Measurements from ENCODE around the gene SLC3A2. TPM values are rescaled to one million over a fixed set of nuclear protein-coding genes. Genes with fewer than 3 reads are reported as not detected.

The SLC3A2 gene
- total and polyA plus RNA-seq, 7 experiments from 2014 or later = 118 to 239 (median 189) TPM

GRCh38 chr11:62928011-62928410 is 47.3 kb downstream of the SLC3A2 start:
- Mint-ChIP-seq H3K27me3 (peaks cover 62 to 79% (median 64%) of the 10 kb centered on the region in 5 donors), H3K4me1 (peaks cover 8 to 32% (median 23%) of the 10 kb centered on the region in 7 donors), H3K4me3 (peak overlapping the region in 1 of 10 donors; percentile 47), H3K36me3 (no peaks in the 10 kb centered on the region), H3K27ac (no peak overlapping the region), H3K9me3 (peaks cover 0 to 1% (median 0%) of the 10 kb centered on the region in 11 donors)
- H3K27ac ChIP-seq (ENCODE audit: low read depth, low read length) = no peak overlapping the region
- H3K4me1 ChIP-seq (ENCODE audit: control insufficient read depth in 2 of 2, insufficient read depth in 2 of 2, low read length in 2 of 2) = peaks cover 9 to 19% of the 10 kb centered on the region in 2 donors
- no peaks in the 10 kb centered on the region for H3K9me3 ChIP-seq (ENCODE audit: control insufficient read depth in 2 of 3, low read length in 3 of 3)
- intact Hi-C loops (cut with micrococcal nuclease) = no loop called here
- H3K4me3 ChIP-seq (ENCODE audit: low read length) = no peak overlapping the region
- no peak for ATAC-seq
- peaks cover 0 to 17% of the 10 kb centered on the region in 2 donors for H3K27me3 ChIP-seq (ENCODE audit: control insufficient read depth in 2 of 2, insufficient read depth in 2 of 2, low read length in 2 of 2)
- DNase-seq = no peak
- H3K36me3 ChIP-seq (ENCODE audit: control insufficient read depth in 2 of 3, insufficient read depth in 3 of 3, low read length in 3 of 3) = no peaks in the 10 kb centered on the region
- ChIA-PET POLR2A (no interaction called here), CTCF (no interaction called here)

DNA sequence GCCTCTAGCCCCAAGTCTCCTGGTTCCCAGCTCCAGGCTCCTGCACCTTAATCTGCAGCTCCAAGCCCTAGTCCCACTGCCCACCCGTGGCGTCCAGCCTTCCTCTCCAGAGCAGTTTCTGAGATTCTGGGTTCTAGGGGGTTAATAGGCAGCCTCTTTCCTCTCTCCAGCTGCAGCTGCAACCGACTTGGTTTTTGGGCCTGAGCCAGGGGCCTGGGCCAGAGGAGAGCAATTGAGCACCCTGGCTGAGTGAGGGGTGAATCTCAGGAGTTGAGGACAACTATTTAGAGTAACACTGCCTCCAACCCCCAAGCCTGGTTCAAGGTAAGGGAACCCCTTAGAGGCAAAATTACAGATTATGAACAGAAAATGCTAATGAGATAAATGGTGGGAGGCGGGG is 49.5 kb downstream of the SLC3A2 start:
- Mint-ChIP-seq H3K27ac (no peak overlapping the region), H3K9me3 (peaks cover 0 to 1% (median 0%) of the 10 kb centered on the region in 11 donors), H3K36me3 (no peaks in the 10 kb centered on the region), H3K4me3 (no peak overlapping the region), H3K27me3 (peaks cover 45 to 61% (median 55%) of the 10 kb centered on the region in 5 donors), H3K4me1 (peaks cover 0 to 23% (median 16%) of the 10 kb centered on the region in 7 donors)
- H3K27ac ChIP-seq (ENCODE audit: low read depth, low read length) = no peak overlapping the region
- H3K27me3 ChIP-seq (ENCODE audit: control insufficient read depth in 2 of 2, insufficient read depth in 2 of 2, low read length in 2 of 2) = peaks cover 0 to 11% of the 10 kb centered on the region in 2 donors
- ChIA-PET CTCF (interaction anchor here (0.8 kb wide), 1 partner anchor 24 kb away, joined by 3 read pairs; no protein-coding TSS in a partner anchor), POLR2A (no interaction called here)
- H3K4me3 ChIP-seq (ENCODE audit: low read length) = no peak overlapping the region
- DNase-seq (no peak), ATAC-seq (no peak)
- no peaks in the 10 kb centered on the region for H3K36me3 ChIP-seq (ENCODE audit: control insufficient read depth in 2 of 3, insufficient read depth in 3 of 3, low read length in 3 of 3)
- intact Hi-C loops (cut with micrococcal nuclease) = no loop called here
- H3K9me3 ChIP-seq (ENCODE audit: control insufficient read depth in 2 of 3, low read length in 3 of 3) = no peaks in the 10 kb centered on the region
- peaks cover 9 to 14% of the 10 kb centered on the region in 2 donors for H3K4me1 ChIP-seq (ENCODE audit: control insufficient read depth in 2 of 2, insufficient read depth in 2 of 2, low read length in 2 of 2)

DNA sequence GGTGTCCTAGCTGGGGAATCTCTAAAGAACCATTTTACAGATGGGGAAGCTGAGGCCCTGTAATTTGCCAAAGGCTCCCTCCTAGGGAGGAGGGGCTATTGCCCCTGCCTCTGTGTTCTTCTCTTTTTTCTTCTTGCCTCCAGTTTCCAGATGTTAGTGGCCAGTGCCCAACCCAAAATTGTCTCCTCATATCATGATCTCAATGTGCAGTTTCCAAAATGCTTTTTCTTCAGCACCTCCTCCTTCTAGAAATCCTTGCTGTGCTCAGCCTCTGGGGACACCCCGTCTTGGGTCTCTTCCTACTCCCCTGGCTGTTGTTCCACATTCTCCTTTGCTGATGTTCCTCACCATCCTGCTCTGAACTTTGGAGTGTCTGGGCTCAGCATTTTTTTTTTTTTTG is 50.0 kb downstream of the SLC3A2 start:
- H3K27me3 ChIP-seq (ENCODE audit: control insufficient read depth in 2 of 2, insufficient read depth in 2 of 2, low read length in 2 of 2) = peaks cover 0 to 11% of the 10 kb centered on the region in 2 donors
- peaks cover 40 to 56% (median 49%) of the 10 kb centered on the region in 5 donors for H3K27me3 Mint-ChIP-seq
- ATAC-seq = no peak

GRCh38 chr11:62931499-62932278 is 51.0 kb downstream of the SLC3A2 start:
- ChIA-PET POLR2A (no interaction called here), CTCF (no interaction called here)
- Histone ChIP-seq H3K27me3 (ENCODE audit: control insufficient read depth in 2 of 2, insufficient read depth in 2 of 2, low read length in 2 of 2) (peaks cover 0 to 4% of the 10 kb centered on the region in 2 donors), H3K4me1 (ENCODE audit: control insufficient read depth in 2 of 2, insufficient read depth in 2 of 2, low read length in 2 of 2) (peaks cover 1 to 3% of the 10 kb centered on the region in 2 donors), H3K36me3 (ENCODE audit: control insufficient read depth in 2 of 3, insufficient read depth in 3 of 3, low read length in 3 of 3) (no peaks in the 10 kb centered on the region), H3K4me3 (ENCODE audit: low read length) (no peak overlapping the region), H3K27ac (ENCODE audit: low read depth, low read length) (no peak overlapping the region), H3K9me3 (ENCODE audit: control insufficient read depth in 2 of 3, low read length in 3 of 3) (no peaks in the 10 kb centered on the region)
- no peak for DNase-seq
- Mint-ChIP-seq H3K4me3 (no peak overlapping the region), H3K9me3 (peaks cover 0 to 1% (median 0%) of the 10 kb centered on the region in 11 donors), H3K27me3 (peaks cover 39 to 47% (median 43%) of the 10 kb centered on the region in 5 donors), H3K4me1 (peaks cover 0 to 7% (median 3%) of the 10 kb centered on the region in 7 donors), H3K36me3 (no peaks in the 10 kb centered on the region), H3K27ac (peak overlapping the region in 1 of 9 donors; percentile 6)
- intact Hi-C loops (cut with micrococcal nuclease) = no loop called here
- ATAC-seq = no peak

More for the DNA sequence above, 50.0 kb downstream of the SLC3A2 start:
- peaks cover 0 to 18% (median 11%) of the 10 kb centered on the region in 7 donors for H3K4me1 Mint-ChIP-seq
- H3K4me1 ChIP-seq (ENCODE audit: control insufficient read depth in 2 of 2, insufficient read depth in 2 of 2, low read length in 2 of 2) = peaks cover 9 to 13% of the 10 kb centered on the region in 2 donors
- H3K4me3 Mint-ChIP-seq = no peak overlapping the region
- H3K27ac ChIP-seq (ENCODE audit: low read depth, low read length) = no peak overlapping the region
- CTCF ChIA-PET = no interaction called here
- H3K9me3 ChIP-seq (ENCODE audit: control insufficient read depth in 2 of 3, low read length in 3 of 3) = no peaks in the 10 kb centered on the region
- POLR2A ChIA-PET = no interaction called here
- H3K36me3 ChIP-seq (ENCODE audit: control insufficient read depth in 2 of 3, insufficient read depth in 3 of 3, low read length in 3 of 3) = no peaks in the 10 kb centered on the region
- no peak for DNase-seq
- intact Hi-C loops (cut with micrococcal nuclease) = no loop called here
- no peak overlapping the region for H3K4me3 ChIP-seq (ENCODE audit: low read length)
- no peaks in the 10 kb centered on the region for H3K36me3 Mint-ChIP-seq
- H3K27ac Mint-ChIP-seq = no peak overlapping the region
- peaks cover 0 to 1% (median 0%) of the 10 kb centered on the region in 11 donors for H3K9me3 Mint-ChIP-seq

DNA sequence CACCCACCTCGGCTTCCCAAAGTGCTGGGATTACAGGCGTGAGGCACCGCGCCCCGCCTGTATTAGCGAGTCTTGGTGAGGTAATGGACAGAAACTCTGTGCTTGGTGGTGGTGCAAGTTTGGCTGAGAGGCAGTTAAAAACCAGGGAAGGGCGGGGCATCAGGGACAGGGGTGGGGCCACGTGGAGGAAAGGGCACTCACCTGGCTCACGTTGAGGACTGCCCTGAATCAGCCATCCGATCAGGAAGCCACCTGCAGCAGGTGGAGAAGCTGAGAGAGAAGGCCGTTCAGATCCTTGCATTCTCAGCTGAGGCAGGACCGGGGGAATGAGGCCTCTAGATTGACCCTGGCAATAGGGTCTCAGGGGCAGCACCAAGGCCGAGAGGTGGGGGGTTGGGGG is 52.6 kb downstream of the SLC3A2 start:
- Histone ChIP-seq H3K27me3 (ENCODE audit: control insufficient read depth in 2 of 2, insufficient read depth in 2 of 2, low read length in 2 of 2) (peaks cover 0 to 3% of the 10 kb centered on the region in 2 donors), H3K36me3 (ENCODE audit: control insufficient read depth in 2 of 3, insufficient read depth in 3 of 3, low read length in 3 of 3) (no peaks in the 10 kb centered on the region), H3K27ac (ENCODE audit: low read depth, low read length) (no peak overlapping the region), H3K4me1 (ENCODE audit: control insufficient read depth in 2 of 2, insufficient read depth in 2 of 2, low read length in 2 of 2) (no peaks in the 10 kb centered on the region), H3K4me3 (ENCODE audit: low read length) (no peak overlapping the region), H3K9me3 (ENCODE audit: control insufficient read depth in 2 of 3, low read length in 3 of 3) (no peaks in the 10 kb centered on the region)
- no peak for ATAC-seq
- peaks cover 23 to 39% (median 36%) of the 10 kb centered on the region in 5 donors for H3K27me3 Mint-ChIP-seq
- H3K9me3 Mint-ChIP-seq = peaks cover 0 to 8% (median 4%) of the 10 kb centered on the region in 11 donors
- no peak overlapping the region for H3K4me3 Mint-ChIP-seq
- intact Hi-C loops (cut with micrococcal nuclease) = no loop called here
- no peak overlapping the region for H3K27ac Mint-ChIP-seq
- no peaks in the 10 kb centered on the region for H3K4me1 Mint-ChIP-seq
- no peak for DNase-seq
- peaks cover 0 to 4% (median 0%) of the 10 kb centered on the region in 5 donors for H3K36me3 Mint-ChIP-seq
- ChIA-PET POLR2A (no interaction called here), CTCF (no interaction called here)

DNA sequence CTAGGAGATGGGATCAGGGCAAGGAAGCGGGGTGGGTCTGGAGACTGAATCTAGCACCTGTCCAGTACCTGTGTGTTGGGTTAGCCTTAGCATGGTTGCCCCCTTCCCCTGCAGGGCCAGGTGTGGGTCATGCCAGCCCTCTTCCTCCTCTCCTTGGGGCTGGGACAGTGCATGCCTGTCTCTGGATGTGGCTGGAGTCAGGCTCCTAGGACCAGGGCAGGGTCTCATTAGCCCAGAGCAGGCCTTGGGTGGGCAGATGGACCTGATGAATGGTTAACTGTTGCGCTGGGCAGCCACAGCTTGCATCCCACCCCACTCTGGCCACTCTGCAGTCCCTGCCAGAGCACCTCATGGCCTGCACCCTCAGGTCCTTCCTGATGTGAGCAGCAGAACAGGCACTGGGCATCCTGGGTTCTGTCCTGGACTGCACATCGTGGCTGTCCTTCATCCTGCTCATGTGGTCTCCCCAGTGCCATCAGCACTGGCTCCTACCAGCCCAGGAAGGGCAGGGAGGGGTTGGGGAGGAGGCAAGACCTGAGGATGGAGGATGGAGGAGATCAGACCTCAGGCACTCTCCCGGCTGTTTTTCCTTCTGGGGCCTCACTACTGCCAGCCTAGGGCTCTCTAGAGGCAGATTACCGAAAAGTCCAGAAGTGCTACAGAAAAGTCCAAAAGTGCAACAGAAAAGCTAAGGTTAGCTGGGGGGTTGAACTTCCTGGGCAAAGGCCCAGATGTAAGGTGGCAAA is 53.2 kb downstream of the SLC3A2 start:
- intact Hi-C loops (cut with micrococcal nuclease) = no loop called here
- H3K27me3 ChIP-seq (ENCODE audit: control insufficient read depth in 2 of 2, insufficient read depth in 2 of 2, low read length in 2 of 2) = no peaks in the 10 kb centered on the region
- Mint-ChIP-seq H3K4me1 (no peaks in the 10 kb centered on the region), H3K27me3 (peaks cover 20 to 33% (median 29%) of the 10 kb centered on the region in 5 donors), H3K9me3 (peaks cover 0 to 7% (median 4%) of the 10 kb centered on the region in 11 donors), H3K4me3 (no peak overlapping the region), H3K27ac (no peak overlapping the region), H3K36me3 (peaks cover 0 to 4% (median 0%) of the 10 kb centered on the region in 5 donors)
- H3K4me3 ChIP-seq (ENCODE audit: low read length) = no peak overlapping the region
- H3K4me1 ChIP-seq (ENCODE audit: control insufficient read depth in 2 of 2, insufficient read depth in 2 of 2, low read length in 2 of 2) = no peaks in the 10 kb centered on the region
- no peak overlapping the region for H3K27ac ChIP-seq (ENCODE audit: low read depth, low read length)
- H3K36me3 ChIP-seq (ENCODE audit: control insufficient read depth in 2 of 3, insufficient read depth in 3 of 3, low read length in 3 of 3) = no peaks in the 10 kb centered on the region
- CTCF ChIA-PET = no interaction called here
- DNase-seq (no peak), ATAC-seq (no peak)
- POLR2A ChIA-PET = no interaction called here
- no peaks in the 10 kb centered on the region for H3K9me3 ChIP-seq (ENCODE audit: control insufficient read depth in 2 of 3, low read length in 3 of 3)
